GM04503 (cell line): ENCODE data around the gene AMER2.

Experiments used
- DNase-seq: peaks from one replicate; pipeline ENCODE4 v3.0.0-alpha.2; 2012; ENCODE audit warnings: low read depth

Gene AMER2, protein sequence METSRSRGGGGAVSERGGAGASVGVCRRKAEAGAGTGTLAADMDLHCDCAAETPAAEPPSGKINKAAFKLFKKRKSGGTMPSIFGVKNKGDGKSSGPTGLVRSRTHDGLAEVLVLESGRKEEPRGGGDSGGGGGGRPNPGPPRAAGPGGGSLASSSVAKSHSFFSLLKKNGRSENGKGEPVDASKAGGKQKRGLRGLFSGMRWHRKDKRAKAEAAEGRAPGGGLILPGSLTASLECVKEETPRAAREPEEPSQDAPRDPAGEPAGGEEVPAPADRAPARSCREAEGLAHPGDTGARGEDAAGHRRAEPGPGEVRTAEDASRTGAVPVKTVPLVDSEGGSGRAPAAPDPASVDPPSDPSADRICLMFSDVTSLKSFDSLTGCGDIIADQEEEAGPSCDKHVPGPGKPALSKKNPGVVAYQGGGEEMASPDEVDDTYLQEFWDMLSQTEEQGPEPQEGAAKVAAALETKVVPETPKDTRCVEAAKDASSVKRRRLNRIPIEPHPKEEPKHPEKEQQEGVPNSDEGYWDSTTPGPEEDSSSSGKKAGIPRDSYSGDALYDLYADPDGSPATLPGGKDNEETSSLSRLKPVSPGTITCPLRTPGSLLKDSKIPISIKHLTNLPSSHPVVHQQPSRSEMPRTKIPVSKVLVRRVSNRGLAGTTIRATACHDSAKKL

DNA sequence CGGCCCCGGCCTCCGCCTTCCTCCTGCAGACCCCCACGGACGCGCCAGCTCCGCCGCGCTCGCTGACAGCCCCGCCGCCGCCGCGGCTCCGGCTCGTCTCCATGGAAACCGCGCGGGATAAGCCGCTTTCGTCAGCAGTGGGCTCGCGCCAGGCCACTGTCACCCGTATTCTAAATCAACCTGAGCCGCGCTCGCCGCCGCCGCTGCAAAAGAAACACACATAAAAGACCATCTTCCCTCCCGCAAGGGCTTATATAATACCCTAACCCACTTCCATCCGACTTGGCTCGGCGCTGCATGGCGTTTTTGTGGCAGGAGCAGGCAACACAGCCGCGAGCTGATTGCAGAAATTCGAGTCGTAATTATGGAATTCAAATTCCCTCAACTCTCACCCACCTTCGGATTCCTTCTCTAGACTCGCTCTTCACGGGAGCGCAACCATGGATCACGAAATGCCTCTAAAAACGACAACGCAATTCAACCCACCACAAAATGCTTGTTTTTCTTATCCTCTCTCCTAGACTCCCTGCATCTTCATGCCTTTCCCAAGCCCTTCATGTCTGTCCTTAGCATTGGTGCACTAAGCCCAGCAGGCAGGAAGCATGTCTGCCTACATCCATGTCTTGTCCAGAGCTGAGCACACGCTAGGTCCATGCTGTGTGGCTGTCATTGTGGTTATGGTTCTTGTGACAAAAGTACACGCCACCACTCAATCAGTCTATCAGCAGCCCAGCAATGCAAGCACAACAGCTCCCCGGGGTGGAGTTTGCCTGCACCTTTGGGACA lies at the start of gene AMER2:
AMER2 (minus strand) TSS at position 772 of the 786 bp plus-strand sequence; CDS start at position 103, 669 bp downstream.
- no peak for DNase-seq

DNA sequence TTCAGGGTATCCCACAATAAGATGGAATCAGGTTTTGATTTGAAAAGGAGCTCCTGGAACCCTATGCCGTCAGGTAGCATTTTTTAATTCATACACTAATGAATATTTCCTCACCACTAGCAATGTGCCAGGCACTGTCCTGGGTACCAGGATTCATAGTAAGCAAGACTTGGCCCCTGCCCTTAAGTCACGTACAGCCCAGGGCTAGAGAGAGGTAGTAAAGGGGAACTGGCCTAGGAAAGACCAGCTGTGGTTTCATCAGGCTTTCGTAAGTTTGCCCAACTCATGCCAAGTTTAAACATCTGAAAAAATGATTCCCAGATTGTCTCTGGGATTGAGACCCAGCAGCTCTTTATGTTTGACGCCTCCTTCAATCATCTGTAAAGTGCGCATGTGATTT lies 45.9 kb upstream of the AMER2 start:
- no peak for DNase-seq

GRCh38 chr13:25217023-25217885 lies 45.2 kb upstream of the AMER2 start:
- no peak for DNase-seq

- no peak for DNase-seq
Observed at GRCh38 chr13:25215253-25215575, 43.1 kb upstream of the AMER2 start.

GRCh38 chr13:25214491-25215252 lies 42.6 kb upstream of the AMER2 start:
- no peak for DNase-seq

DNA sequence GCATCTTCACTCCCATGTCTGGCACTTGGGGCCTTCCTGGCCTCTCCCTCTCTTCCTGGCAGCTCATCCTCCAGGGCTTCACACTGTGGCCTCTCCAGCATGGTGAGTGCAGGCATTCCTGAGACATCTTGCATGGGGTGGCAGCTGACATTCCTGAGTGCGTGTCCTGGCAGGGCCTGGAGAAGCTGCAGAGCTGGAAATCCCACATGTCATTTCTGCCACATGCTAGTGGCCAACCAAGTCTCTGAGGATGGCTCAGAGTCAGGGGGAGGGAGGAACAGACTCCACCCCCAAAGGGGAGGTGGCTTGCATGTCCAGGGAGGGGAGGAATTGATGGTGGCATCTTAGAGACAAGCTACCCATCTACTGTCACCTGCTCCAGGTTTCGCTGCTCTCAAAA lies 41.6 kb upstream of the AMER2 start:
- no peak for DNase-seq

- DNase-seq, result no peak
Observed at GRCh38 chr13:25210842-25211569, 38.9 kb upstream of the AMER2 start.

DNA sequence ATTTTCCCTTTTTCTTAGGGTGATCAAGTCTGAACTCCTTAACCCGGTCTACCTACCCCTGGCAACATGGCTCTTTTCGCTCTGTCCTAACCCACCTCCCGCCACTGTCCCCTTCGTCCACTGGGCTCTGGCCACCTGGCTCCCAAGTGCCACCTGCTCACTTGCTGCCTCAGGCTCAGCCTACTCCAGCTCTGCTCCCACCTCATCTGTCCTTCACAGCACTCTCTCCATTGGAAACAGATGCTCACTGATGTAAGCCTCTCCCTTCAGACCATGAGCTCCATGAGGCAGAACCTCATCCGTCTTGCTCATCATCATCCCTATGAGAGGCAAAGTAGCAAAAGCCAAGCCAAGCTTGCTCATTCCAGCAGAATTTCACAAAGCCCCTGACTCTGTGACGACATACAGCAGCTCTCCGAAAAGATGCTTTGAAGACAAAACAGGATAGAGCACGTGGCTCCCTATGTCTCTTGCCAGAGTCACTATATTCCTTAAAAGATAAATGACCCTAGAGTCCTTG lies 35.3 kb upstream of the AMER2 start:
- no peak for DNase-seq

GRCh38 chr13:25204863-25205262 lies 32.8 kb upstream of the AMER2 start:
- DNase-seq, result no peak

DNA sequence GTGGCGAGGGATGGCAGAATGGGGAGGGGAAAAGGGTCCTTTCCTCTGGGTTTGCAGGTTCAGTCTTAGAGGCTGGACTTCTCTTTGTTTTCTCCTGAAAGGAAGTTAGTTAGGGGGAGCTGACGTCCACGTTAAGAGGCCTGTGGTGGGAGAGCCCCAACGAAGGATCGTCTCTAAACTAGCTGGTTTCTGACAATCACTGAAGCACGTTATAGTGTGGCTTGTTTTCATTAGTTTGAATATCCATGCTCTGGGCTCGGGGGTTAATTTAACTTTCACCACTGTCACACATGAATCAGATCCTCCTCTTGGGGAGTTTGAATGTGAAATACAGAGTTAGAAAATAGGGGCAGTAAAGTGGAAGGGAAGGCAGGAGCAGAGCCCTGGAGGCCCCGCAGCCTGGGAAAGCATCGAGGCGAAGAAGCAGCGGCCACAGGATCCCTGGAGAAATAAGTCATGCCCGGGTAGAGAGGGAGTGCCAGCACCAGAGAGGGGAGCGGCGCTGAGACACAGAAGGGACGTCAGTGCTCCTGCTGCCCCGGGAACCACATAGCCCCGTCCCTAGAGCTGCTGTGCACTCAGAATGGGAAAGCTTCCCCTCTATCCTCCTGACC lies 31.1 kb upstream of the AMER2 start:
- DNase-seq, result no peak

GRCh38 chr13:25200783-25201182 lies 28.7 kb upstream of the AMER2 start:
- no peak for DNase-seq

GRCh38 chr13:25198647-25199046 lies 26.6 kb upstream of the AMER2 start:
- DNase-seq, result no peak

DNA sequence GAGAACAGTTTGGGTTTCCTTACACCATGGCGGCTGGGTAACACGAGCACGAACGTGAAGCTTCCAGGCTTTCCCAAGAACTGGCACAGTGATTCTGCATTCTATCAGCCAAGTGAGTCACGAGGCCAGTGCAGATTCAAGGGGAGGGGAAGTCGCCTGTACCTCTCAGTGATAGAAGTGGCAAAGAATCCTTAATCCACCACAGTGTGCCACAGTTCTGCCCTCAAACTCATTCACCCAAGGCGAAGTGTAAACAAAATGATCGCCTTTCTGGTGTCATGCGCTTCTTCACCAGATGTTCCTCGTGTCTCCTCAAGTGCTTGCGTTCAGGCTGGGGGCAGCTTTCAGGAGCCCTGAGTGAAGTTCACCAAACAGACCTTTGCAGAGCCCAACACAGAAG lies 24.9 kb upstream of the AMER2 start:
- DNase-seq, result no peak

GRCh38 chr13:25192936-25193335 lies 20.8 kb upstream of the AMER2 start:
- no peak for DNase-seq

DNA sequence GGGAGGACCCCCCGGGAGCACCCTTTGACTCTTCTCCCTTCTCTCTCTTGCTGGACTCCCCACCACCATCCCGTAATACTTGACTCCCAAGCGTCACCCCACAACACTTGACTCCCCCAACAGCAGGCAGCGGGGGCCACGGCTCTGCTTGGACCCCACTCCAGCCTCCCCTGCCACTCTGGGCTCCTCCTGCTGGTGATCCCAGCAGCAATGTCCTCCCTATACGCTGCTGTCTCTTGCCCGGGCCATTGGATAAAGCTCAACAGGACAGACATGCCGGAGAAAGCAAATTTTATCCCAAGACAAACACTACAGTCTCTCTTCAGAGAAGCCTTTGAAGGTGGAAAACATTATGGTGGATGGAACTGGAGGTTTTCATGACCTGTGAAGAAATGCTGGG lies 20.4 kb upstream of the AMER2 start:
- no peak for DNase-seq

DNA sequence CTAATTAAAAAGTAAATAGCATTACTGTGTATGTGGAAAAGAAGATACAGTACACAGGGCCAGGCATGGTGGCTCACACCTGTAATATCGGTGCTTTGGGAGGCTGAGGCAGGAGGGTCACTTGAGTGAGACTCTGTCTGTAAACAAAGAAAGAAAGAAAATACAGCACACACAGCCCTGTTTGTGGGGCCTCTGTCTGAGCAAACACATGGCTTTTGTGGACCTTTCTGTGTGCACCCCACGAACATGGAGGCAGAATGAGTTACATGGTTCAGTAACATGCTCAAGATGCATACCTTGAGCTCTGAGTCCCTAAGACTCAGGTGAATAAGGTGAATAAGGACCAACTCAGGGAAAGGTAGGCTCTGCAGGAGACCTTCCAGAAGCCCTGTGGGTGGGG lies 20.0 kb upstream of the AMER2 start:
- no peak for DNase-seq

- DNase-seq, result no peak
Observed at GRCh38 chr13:25190771-25191170, 18.7 kb upstream of the AMER2 start.

DNA sequence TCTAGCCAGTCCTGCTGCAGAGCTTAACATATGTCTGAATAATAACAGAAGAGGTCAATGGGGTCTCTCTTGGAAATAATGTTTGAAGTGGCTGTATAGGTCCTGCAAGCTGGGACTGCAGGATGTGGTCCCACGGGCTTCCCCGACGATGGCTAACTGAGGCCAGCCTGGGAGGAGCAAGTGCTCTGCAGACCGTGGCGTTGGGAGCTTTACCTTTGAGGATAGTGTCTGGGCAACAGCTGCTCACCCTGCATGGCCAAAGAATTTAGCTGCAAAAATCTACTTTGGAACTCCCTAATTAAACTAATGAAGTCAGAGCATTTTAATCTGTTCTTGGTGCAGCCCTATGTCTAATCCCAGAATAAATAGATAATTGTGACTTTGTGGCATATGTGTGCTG lies 18.2 kb upstream of the AMER2 start:
- no peak for DNase-seq

DNA sequence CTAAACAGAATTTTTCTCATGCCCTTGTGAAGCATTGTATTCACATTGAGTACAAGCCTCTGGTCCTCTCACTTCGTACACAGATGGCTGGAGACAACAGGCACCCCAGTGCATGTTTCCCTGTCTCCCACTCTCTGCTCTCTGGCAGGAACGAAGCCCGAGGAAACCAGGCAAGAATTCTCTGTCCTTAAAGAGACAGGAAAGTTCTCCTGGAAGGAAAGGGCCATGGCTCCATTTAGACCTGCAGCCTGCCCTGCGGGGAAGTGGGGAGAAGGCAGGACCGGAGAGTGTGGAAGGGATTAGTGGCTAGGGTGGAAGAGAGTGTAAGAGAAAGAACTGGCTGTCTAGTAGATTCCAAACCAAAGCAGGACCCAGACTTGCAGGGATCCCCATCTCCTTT lies 15.5 kb upstream of the AMER2 start:
- DNase-seq, result no peak

DNA sequence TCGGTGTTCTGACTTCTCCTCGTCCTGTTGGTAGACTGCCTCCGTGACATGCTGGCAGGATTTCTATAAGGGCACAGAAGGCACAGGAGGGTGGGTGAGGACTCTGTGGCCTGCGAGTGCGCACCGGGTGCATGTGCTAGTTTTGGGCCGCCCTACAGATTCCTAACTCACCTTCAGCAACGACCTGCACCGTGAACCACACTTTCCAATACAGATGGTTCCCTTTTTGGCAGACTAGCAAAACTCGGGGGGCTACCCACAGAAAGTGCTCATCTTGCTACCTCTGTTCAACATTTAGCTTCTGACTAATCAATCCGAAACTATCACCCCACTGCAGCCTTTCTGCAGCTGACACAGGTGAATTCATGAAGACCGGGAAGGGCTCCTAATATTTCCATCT lies 14.1 kb upstream of the AMER2 start:
- DNase-seq, result no peak
